Mucosa of rectum (tissue), 2 donors: ENCODE data around the gene ARHGEF40.

Source experiments
- H3K27ac ChIP-seq, 2 donors: one replicate each; pipeline ENCODE4 v1.7.0; 2013; ENCODE audit warnings: inconsistent platforms in 2 of 2, low read depth in 2 of 2, low read length in 2 of 2
- H3K27me3 ChIP-seq, 2 donors: one replicate each; pipeline ENCODE4 v1.7.0; 2013; ENCODE audit warnings: low read length in 2 of 2; ENCODE audit not compliant: control insufficient read depth in 2 of 2, insufficient read depth in 2 of 2
- H3K36me3 ChIP-seq, 2 donors: one replicate each; pipeline ENCODE4 v1.7.0; 2013; ENCODE audit warnings: low read length in 2 of 2; ENCODE audit not compliant: control insufficient read depth in 2 of 2, insufficient read depth in 2 of 2
- H3K4me1 ChIP-seq, 2 donors: one replicate each; pipeline ENCODE4 v1.7.0; 2013; ENCODE audit warnings: low read length in 2 of 2, mild to moderate bottlenecking in 1 of 2; ENCODE audit not compliant: control insufficient read depth in 2 of 2, insufficient read depth in 2 of 2
- H3K4me3 ChIP-seq, 2 donors: one replicate each; pipeline ENCODE4 v1.7.0; 2013; ENCODE audit warnings: low read length in 2 of 2
- H3K9ac ChIP-seq, 2 donors: one replicate each; pipeline ENCODE4 v1.7.0; 2013; ENCODE audit warnings: low read length in 2 of 2, low read depth in 1 of 2, mild to moderate bottlenecking in 1 of 2
- H3K9me3 ChIP-seq, 2 donors: one replicate each; pipeline ENCODE4 v1.7.0; 2013; ENCODE audit warnings: low read length in 2 of 2; ENCODE audit not compliant: control insufficient read depth in 2 of 2
- donor health status: healthy.
- donor health status: Normal muscosa, but diverticular disease.

The ARHGEF40 gene

GRCh38 chr14:21120686-21121085, 50.6 kb downstream of the ARHGEF40 start:
- Histone ChIP-seq H3K9me3 (no peaks in the 10 kb centered on the region), H3K27me3 (no peaks in the 10 kb centered on the region), H3K27ac (no peak overlapping the region), H3K4me1 (no peaks in the 10 kb centered on the region), H3K4me3 (no peak overlapping the region), H3K9ac (no peak overlapping the region), H3K36me3 (no peaks in the 10 kb centered on the region)

DNA sequence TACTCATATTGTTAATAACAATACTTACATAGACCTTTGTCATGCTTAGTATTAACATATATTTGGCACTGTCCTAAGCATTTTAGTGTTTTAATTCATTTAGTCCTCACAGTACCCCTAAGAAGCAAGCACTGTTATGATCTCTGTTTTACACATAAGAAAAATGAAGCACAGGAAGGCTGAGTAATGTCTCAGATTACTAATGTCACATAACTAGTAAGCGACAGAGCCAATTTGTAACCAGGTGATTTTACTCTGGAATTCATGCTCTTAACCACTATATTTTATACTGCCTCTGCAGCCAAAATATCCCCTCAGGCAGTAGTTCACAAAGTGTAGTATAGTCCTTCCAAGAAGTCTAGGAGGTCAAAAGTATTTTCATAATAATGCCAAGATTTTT, 51.0 kb downstream of the ARHGEF40 start:
- Histone ChIP-seq H3K27ac (no peak overlapping the region), H3K4me3 (no peak overlapping the region), H3K9me3 (no peaks in the 10 kb centered on the region), H3K9ac (no peak overlapping the region), H3K36me3 (no peaks in the 10 kb centered on the region), H3K4me1 (no peaks in the 10 kb centered on the region), H3K27me3 (no peaks in the 10 kb centered on the region)

DNA sequence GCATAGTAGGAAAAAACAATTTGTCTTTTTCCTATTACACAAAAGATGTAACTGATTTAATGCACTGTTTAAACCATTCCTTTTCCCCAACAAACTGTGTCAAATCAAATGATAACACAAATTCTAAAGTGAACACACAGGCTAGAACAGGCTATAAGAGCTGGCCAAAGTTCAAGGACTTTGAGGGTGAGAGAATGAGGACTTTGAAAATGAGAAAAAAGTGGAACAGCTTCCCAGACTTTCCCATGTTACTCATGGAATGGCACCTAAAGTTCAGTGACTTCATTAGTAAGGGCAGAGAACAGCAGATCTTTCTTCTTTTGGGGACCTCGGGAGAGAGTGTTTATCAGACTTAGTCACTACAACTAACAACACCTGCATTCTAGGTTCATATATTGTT, 53.3 kb downstream of the ARHGEF40 start:
- no peaks in the 10 kb centered on the region for H3K27me3 ChIP-seq
- no peak overlapping the region for H3K27ac ChIP-seq
- no peaks in the 10 kb centered on the region for H3K36me3 ChIP-seq
- H3K9me3 ChIP-seq: no peaks in the 10 kb centered on the region
- no peak overlapping the region for H3K9ac ChIP-seq
- H3K4me1 ChIP-seq: no peaks in the 10 kb centered on the region
- H3K4me3 ChIP-seq: no peak overlapping the region

GRCh38 chr14:21133901-21134300, 63.8 kb downstream of the ARHGEF40 start:
- H3K4me1 ChIP-seq: no peaks in the 10 kb centered on the region
- no peaks in the 10 kb centered on the region for H3K36me3 ChIP-seq
- H3K9me3 ChIP-seq: no peaks in the 10 kb centered on the region
- no peak overlapping the region for H3K27ac ChIP-seq
- H3K4me3 ChIP-seq: no peak overlapping the region
- no peak overlapping the region for H3K9ac ChIP-seq
- no peaks in the 10 kb centered on the region for H3K27me3 ChIP-seq

DNA sequence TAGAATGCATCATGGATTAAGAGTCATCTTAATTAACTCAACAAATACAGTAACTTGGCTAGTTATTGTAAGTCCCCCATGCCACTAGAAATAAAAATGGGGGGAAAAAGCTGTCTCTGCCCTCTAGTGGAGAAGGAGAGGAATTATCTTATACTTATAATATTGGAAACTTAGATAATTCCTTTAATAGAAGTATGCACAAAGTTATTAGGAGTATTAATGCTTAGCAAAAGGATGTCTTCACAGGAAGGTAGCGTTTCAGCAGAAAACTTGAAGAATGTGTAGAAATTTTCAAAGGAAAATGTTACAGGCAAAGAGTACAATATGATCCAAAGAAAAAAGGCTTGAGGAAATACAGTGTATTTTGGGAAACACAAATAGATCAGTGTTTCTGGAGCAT, 65.9 kb downstream of the ARHGEF40 start:
- no peak overlapping the region for H3K4me3 ChIP-seq
- H3K9ac ChIP-seq: no peak overlapping the region
- no peaks in the 10 kb centered on the region for H3K9me3 ChIP-seq
- no peaks in the 10 kb centered on the region for H3K27me3 ChIP-seq
- no peaks in the 10 kb centered on the region for H3K4me1 ChIP-seq
- no peak overlapping the region for H3K27ac ChIP-seq
- H3K36me3 ChIP-seq: no peaks in the 10 kb centered on the region
